GM23248 (cell line): ENCODE data around the gene CLIC5.

Experiments
- EZH2 ChIP-seq: fragments of 200-600 bp; sonication (generic); IDR thresholded peaks from 2 replicates; pipeline ENCODE4 v1.6.1; 2018; ENCODE audit warnings: antibody characterized with exemption, mild to moderate bottlenecking; ENCODE audit not compliant: insufficient read depth, poor library complexity, severe bottlenecking
- EZH2phosphoT487 ChIP-seq: fragments of 200-600 bp; sonication (generic); IDR thresholded peaks from 2 replicates; pipeline ENCODE4 v1.6.1; 2018; ENCODE audit warnings: antibody characterized with exemption, moderate library complexity, mild to moderate bottlenecking, low read depth; ENCODE audit not compliant: insufficient read depth

DNA sequence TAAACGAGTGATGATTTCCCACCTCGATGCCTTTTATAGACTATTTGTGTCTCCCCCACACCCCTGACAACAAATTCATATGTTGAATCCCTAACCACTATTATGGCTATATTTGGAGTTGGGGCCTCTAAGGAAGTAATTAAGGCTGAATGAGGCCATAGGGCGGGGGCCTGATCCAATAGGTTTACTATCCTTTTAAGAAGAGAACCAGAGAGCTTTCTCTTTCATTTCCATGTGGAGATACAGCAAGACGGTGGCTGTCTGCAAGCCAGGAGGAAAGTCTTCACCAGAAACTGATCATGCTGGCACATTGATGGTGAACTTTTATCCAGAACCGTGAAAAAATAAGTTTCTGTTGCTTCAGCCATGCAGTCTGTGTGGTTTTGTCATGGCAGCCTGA is 38.9 kb upstream of the CLIC5 start:
- TF ChIP-seq EZH2 (no peak), EZH2phosphoT487 (no peak)
